HG02870 (cell line): ENCODE results near the gene DNAH1.

Experiments used
- ATAC-seq: cut with Tn5 transposase; IDR thresholded peaks from one replicate; pipeline ENCODE4 v1.9.1; 2021; ENCODE audit warnings: mild to moderate bottlenecking, moderate library complexity; ENCODE audit not compliant: unreplicated experiment

The DNAH1 gene

DNA sequence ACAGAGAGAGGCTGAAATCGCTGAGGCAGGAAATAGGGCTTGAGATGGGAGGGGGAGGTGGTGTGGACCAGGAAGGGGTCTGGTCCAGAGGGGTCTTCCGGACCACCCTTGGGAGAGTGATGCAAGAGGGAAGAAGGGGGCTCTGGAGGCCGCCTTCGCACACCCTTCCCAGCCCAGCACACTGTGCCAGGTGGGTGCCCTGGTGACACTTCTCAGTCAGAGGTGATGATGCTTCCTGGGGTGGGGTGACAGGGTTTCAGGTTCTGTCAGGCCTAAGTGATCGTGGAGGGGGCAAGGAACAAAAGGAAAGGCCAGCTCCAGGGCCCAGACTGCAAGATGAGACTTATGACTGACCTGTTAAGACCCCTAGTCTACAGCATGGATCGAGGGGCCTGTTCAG, 116.1 kb downstream of the DNAH1 start:
- ATAC-seq = no peak

GRCh38 chr3:52432691-52433141, 116.6 kb downstream of the DNAH1 start:
- no peak for ATAC-seq

- no peak for ATAC-seq
Observed at GRCh38 chr3:52433328-52433995, 117.3 kb downstream of the DNAH1 start.

- no peak for ATAC-seq
Observed at GRCh38 chr3:52433996-52434479, 117.9 kb downstream of the DNAH1 start.

GRCh38 chr3:52434491-52435115, 118.5 kb downstream of the DNAH1 start:
- no peak for ATAC-seq

- ATAC-seq = no peak
Observed at GRCh38 chr3:52435246-52436101, 119.4 kb downstream of the DNAH1 start.

DNA sequence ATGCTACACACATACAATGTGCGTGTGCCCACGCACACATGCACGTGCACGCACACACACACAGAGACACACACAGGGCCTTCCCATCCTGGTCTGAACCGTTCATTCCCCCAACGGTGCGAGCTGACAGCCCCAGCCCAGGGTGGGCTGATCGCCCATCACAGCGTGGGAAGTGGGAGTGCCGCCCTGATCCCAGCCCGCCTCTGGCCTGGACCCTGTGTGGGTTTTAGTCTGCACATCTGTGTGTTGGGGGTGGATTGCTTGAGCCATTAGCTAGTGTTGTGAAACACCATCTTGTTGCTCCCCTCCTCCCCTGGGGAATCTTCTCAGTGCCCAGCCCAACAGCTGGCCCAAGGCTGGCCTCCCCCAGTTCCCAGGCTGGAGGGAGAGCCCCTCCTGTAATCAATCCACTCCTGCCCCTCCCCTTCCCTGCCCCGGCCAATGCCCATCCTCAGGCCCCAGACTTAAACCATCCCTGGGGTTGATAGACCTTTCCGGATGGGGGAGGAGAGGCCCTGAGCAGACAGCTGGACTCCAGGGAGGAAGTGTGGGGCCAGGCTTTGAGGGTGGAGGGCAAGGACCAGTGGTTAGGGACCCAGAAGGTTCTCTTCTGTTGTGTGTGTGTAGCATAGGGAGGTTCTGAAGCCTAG, 120.5 kb downstream of the DNAH1 start:
- ATAC-seq = no peak

DNA sequence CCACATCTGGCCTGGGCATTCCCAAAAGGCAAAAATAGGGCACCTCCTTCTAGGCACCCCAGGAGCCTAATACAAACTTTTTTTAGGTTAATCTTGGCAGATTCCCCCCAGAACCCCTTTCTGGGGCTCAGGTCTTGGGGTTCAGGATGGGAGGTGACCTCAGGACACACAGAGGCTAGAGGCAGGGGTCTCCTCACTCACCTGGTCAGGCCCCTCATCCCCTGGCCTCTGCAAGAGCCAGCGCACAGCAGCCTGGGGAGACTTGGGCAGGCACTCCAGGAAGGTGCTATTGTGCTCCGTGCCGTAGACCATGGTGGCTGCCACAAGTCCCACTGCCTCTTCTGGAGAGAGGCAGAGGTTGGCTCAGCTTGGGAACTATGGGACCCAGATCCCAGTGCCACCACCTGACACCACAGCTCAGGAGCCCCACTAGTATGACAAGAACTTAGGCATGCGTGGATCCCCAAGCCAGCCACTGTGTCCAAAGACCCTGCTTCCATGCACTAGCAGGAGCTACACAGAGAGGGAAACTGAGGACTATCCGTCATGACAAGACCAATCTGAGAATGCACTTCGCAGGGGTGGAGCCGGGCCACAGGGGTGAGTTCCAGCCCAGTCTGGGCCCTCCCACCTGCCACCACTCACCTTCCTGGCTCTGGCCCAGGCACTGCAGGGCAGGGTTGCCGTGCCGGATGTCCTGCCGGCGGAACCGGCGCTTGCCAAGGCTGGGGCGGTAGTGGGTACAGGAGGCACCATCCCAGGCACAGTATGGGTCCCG, 121.4 kb downstream of the DNAH1 start:
- no peak for ATAC-seq

DNA sequence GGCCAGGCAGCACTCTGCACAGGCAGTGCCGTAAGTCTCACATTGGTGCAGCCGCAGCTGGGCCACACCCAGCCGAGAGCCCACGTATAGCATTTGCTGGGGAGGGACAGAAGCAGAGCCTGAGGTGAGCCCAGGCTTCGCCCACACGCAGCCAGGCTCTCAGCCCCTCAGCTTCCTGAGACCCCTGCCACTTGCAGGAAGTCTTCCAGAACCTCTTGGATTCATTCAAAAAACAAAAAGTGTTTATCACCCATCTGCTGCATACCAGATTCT, 121.9 kb downstream of the DNAH1 start:
- no peak for ATAC-seq

- ATAC-seq = no peak
Observed at GRCh38 chr3:52438579-52439425, 122.7 kb downstream of the DNAH1 start.

- no peak for ATAC-seq
Observed at GRCh38 chr3:52439426-52440248, 123.5 kb downstream of the DNAH1 start.

GRCh38 chr3:52440249-52440551, 124.1 kb downstream of the DNAH1 start:
- ATAC-seq = no peak

GRCh38 chr3:52440671-52441070, 124.6 kb downstream of the DNAH1 start:
- ATAC-seq = no peak

DNA sequence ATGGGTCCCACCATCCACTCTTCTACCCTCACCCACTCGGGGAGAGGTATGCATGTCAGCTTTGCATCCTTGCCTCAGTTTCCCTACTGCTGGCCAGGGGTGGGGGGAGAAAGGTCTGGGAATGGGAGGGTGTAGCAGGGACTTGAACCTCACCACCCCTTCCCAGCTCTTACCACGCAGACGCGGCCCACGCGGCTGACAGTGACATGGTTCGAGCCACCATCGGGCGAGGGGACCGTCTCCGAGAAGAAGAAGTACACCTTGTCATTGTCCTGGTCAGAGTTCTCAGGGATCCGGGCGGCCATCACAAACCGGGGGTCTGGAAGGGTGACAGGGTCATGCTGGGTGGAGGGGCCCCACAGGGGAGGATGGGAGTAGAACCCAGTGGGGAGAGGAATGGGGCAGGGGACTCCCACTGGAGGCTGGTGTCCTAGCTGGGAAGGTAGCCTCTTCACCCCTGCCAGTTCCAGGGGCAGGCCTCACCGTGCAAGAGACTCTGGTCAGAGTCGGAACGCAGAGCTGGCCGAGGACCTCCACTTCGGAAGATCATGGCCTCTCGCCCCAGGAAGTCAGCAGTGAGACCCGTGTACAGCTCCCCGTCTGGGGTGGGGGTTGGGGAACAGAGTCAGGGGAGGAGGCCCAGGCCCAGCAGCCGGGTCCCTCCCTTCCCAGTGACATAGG, 125.1 kb downstream of the DNAH1 start:
- no peak for ATAC-seq

DNA sequence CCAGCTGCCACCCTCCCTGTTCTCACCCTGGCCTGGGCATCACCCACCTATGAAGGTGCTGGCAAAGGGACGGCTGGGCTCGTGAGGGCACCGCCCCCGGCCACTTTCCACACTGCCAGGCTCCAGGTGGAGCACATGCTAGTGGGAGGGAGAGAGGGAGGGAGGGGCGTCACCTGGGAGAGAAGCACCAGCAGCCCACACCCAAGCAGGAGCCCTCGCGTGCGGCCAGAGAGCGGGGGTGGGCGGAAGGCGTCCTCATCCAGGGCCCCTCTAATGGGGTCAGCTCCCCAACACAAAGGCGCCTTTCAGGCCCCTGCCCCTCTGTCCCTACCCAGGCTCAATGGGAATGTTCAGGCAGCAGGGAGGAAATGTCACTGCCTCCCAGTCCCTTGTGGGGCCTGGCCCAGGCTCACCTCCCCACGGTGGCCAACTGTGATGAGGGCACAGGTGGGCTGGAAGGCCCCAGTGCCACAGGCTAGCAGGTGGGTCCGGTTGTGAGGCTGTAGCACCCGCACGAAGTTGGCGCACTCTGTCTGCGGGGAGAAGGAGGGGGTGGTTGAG, 125.7 kb downstream of the DNAH1 start:
- no peak for ATAC-seq

GRCh38 chr3:52442409-52443267, 126.5 kb downstream of the DNAH1 start:
- ATAC-seq = no peak

DNA sequence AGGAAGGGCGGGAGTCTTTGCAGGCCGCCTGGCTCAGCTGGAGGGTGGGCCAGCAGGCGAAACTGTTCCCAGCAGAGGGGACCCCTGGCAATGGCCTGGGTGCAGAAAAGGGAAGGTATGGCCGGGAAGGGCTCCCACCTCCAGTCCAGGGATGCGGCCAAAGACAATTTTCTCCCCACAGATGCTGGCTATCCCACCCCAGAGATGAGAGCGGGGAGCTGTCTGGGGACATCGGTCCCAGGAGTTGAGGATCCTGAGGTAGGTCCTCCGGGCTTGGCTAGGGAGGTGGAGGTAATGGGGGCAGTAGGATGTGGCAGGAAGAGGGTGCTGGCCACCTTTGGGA, 127.1 kb downstream of the DNAH1 start:
- no peak for ATAC-seq
